CD4-positive, alpha-beta T cell (primary cell): ENCODE measurements around the gene EGFLAM. TPM values are rescaled to one million over a fixed set of nuclear protein-coding genes. Genes with fewer than 3 reads are reported as not detected.

Experiments used
- ATAC-seq: fragments of 200-7000 bp; cut with Tn5 transposase; one replicate; pipeline ENCODE4 v1.10.0; 2022; ENCODE audit warnings: mild to moderate bottlenecking; ENCODE audit not compliant: poor library complexity
- CTCF ChIA-PET: fragments of 350-600 bp; sonication (Branson Sonifier 250); formaldehyde crosslinking; loops from one replicate; lab custom pipeline; 2021; ENCODE audit warnings: antibody characterized with exemption, inconsistent platforms; lab: Charles Lee
- POLR2A ChIA-PET: fragments of 350-600 bp; sonication (Branson Sonifier 250); formaldehyde crosslinking; loops from one replicate; lab custom pipeline; 2021; ENCODE audit warnings: antibody characterized with exemption, inconsistent platforms; lab: Charles Lee
- DNase-seq, 14 experiments: peaks; one replicate each; pipeline ENCODE4 v3.0.0-alpha.2; 2013 to 2020; ENCODE audit warnings: mixed read lengths in 2 of 14
- H3K27ac ChIP-seq, 2 donors: one replicate each; pipeline versions ENCODE4 v1.5.1 to v1.7.0; 2013; ENCODE audit warnings: low read length in 2 of 2, low read depth in 1 of 2, mild to moderate bottlenecking in 1 of 2
- H3K27me3 ChIP-seq, 2 experiments: 1 replicate in 1 of 2; 2 replicates in 1 of 2; pipeline versions ENCODE4 v1.6.1 to v1.7.0; 2013; ENCODE audit warnings: low read length in 2 of 2, control low read depth in 1 of 2, mild to moderate bottlenecking in 1 of 2, moderate library complexity in 1 of 2; ENCODE audit not compliant: insufficient read depth in 2 of 2, control insufficient read depth in 1 of 2
- H3K36me3 ChIP-seq: one replicate; pipeline ENCODE4 v1.6.1; 2013; ENCODE audit warnings: low read length, control low read depth; ENCODE audit not compliant: insufficient read depth
- H3K4me1 ChIP-seq: one replicate; pipeline ENCODE4 v1.6.1; 2013; ENCODE audit warnings: low read length, control low read depth; ENCODE audit not compliant: insufficient read depth
- H3K4me3 ChIP-seq: one replicate; pipeline ENCODE4 v1.5.1; 2013; ENCODE audit warnings: mild to moderate bottlenecking, low read length, moderate library complexity
- H3K9me3 ChIP-seq, 2 experiments: 1 replicate in 1 of 2; 2 replicates in 1 of 2; pipeline versions ENCODE4 v1.6.1 to v1.7.0; 2013; ENCODE audit warnings: low read length in 2 of 2, mild to moderate bottlenecking in 2 of 2, control low read depth in 1 of 2, moderate library complexity in 1 of 2; ENCODE audit not compliant: control insufficient read depth in 1 of 2, insufficient read depth in 1 of 2
- H3K27ac Mint-ChIP-seq: one replicate; pipeline ENCODE4 v1.8.0; 2020; ENCODE audit warnings: mixed read lengths
- H3K27me3 Mint-ChIP-seq: one replicate; pipeline ENCODE4 v1.8.0; 2021; ENCODE audit warnings: mixed read lengths
- H3K36me3 Mint-ChIP-seq: one replicate; pipeline ENCODE4 v1.8.0; 2021; ENCODE audit warnings: low read depth, mixed read lengths
- H3K4me1 Mint-ChIP-seq: one replicate; pipeline ENCODE4 v1.8.0; 2021; ENCODE audit warnings: low read depth, mixed read lengths
- H3K4me3 Mint-ChIP-seq: one replicate; pipeline ENCODE4 v1.8.0; 2020; ENCODE audit warnings: mild to moderate bottlenecking, mixed read lengths
- H3K9me3 Mint-ChIP-seq: one replicate; pipeline ENCODE4 v1.8.0; 2020; ENCODE audit warnings: mixed read lengths
- intact Hi-C, 2 experiments: fragments of 100-400 bp; cut with DNase I in 1 of 2; cut with micrococcal nuclease in 1 of 2; formaldehyde crosslinking; loops; one replicate each; pipeline versions ENCODE4 v1.15.1 to v1.9.0; 2023 to 2025; cut with DNase I, micrococcal nuclease
- total RNA-seq, 174 experiments: library from RNA in 2 of 174; stranded (reverse) in 2 of 174; gene quantifications; one replicate each; pipeline ENCODE4 v1.2.3 and lab custom pipeline; 2021 to 2026
- TF ChIP-seq, protein P1 (sequence below): fragments of 200-600 bp; IDR thresholded peaks from one replicate; pipeline ENCODE4 v1.8.0; 2022; ENCODE audit warnings: antibody characterized with exemption, mild to moderate bottlenecking

The EGFLAM gene
- total RNA-seq, 2 experiments from 2014 or later, result not detected

DNA sequence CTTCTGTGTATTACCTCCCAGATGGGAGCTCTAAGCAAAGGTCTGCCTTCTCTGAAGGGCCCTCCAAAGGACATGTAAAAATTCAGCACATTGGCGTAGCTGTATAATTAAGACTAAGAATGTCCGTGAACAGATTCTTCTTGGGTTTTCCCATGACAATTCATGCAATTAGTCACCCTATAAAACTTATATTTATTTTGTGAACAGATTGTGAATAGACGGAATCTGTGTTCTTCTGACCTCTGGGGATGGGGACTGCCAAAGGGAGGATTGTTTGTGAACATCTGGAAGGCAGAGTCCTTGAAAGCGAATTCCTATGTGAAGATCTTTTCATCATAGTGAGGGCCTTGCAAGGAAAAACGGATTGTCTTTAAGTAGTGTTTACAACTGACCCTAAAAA, 111.3 kb downstream of the EGFLAM start:
- Histone ChIP-seq H3K36me3 (no peaks in the 10 kb centered on the region), H3K27ac (no peak overlapping the region), H3K4me1 (peaks cover 7% of the 10 kb centered on the region), H3K9me3 (no peaks in the 10 kb centered on the region), H3K27me3 (no peaks in the 10 kb centered on the region), H3K4me3 (no peak overlapping the region)
- Mint-ChIP-seq H3K4me3 (no peak overlapping the region), H3K9me3 (no peaks in the 10 kb centered on the region), H3K4me1 (peaks cover 13% of the 10 kb centered on the region), H3K27ac (no peak overlapping the region), H3K27me3 (peaks cover 15% of the 10 kb centered on the region), H3K36me3 (no peaks in the 10 kb centered on the region)
- POLR2A ChIA-PET, result no interaction called here
- TF ChIP-seq, protein P1, sequence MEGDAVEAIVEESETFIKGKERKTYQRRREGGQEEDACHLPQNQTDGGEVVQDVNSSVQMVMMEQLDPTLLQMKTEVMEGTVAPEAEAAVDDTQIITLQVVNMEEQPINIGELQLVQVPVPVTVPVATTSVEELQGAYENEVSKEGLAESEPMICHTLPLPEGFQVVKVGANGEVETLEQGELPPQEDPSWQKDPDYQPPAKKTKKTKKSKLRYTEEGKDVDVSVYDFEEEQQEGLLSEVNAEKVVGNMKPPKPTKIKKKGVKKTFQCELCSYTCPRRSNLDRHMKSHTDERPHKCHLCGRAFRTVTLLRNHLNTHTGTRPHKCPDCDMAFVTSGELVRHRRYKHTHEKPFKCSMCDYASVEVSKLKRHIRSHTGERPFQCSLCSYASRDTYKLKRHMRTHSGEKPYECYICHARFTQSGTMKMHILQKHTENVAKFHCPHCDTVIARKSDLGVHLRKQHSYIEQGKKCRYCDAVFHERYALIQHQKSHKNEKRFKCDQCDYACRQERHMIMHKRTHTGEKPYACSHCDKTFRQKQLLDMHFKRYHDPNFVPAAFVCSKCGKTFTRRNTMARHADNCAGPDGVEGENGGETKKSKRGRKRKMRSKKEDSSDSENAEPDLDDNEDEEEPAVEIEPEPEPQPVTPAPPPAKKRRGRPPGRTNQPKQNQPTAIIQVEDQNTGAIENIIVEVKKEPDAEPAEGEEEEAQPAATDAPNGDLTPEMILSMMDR, result no peak
- intact Hi-C loops, result no loop called here
- CTCF ChIA-PET, result no interaction called here
- DNase-seq (no peak), ATAC-seq (no peak)

DNA sequence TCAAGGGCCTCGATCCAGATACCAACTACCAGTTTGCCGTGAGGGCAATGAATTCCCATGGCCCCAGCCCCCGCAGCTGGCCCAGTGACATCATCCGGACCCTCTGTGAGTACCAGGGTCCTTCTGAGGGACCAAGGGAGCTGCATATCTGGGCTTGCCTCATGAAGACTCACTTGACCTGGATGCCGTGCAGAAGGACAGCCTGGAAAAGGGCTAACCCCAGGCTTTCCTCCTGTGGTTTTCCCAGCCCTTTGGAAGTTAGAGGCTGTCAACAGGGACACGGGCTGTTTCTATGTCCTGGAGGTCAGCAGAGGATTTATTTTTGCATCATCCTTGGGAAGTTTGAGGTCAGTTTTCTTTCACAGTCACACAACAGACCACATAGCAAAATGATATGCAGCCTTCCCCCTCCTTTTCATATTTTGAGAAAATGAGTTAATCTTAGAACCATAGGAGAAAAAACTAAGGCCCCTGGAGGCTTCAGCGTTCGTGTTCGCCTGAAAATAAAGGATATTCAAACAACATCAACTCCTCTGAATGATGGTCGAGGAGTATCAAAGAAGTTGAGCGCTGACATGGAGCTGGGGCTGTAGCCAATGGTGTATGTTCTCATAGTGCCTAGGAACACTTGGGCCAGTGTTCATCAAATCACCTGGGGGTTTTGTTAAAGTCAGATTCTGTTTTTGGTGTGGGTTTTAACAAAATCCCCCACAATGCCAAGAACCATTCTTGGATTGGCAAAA, 112.2 kb downstream of the EGFLAM start:
- Mint-ChIP-seq H3K4me3 (no peak overlapping the region), H3K9me3 (no peaks in the 10 kb centered on the region), H3K27ac (no peak overlapping the region), H3K4me1 (peaks cover 13% of the 10 kb centered on the region), H3K36me3 (no peaks in the 10 kb centered on the region), H3K27me3 (peaks cover 19% of the 10 kb centered on the region)
- no peak for ATAC-seq
- Histone ChIP-seq H3K27ac (no peak overlapping the region), H3K36me3 (no peaks in the 10 kb centered on the region), H3K4me1 (peaks cover 9% of the 10 kb centered on the region), H3K9me3 (no peaks in the 10 kb centered on the region), H3K27me3 (no peaks in the 10 kb centered on the region), H3K4me3 (no peak overlapping the region)
- CTCF ChIA-PET, result no interaction called here
- POLR2A ChIA-PET, result no interaction called here
- intact Hi-C loops, result no loop called here
- TF ChIP-seq, protein P1, result no peak
- no peak for DNase-seq

DNA sequence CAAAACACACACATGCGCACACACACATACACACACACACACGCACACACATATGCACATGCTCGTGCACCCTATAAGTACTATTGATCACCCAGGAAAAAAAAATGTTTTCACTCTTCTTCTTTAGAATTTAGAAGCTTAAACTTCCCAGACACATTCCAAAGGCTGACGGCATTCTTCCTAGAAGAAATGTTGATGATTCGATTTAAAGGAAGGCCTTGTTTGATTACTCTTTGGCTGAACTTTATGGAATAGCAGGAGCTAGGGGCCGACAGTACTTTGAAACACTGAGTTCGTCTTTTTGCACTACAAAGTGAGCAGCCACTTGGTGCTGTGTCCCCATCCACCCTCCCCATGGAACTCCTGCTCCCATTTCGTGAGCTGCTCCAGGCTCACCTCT, 113.2 kb downstream of the EGFLAM start:
- Histone ChIP-seq H3K36me3 (no peaks in the 10 kb centered on the region), H3K9me3 (no peaks in the 10 kb centered on the region), H3K27me3 (no peaks in the 10 kb centered on the region), H3K4me3 (no peak overlapping the region), H3K27ac (no peak overlapping the region), H3K4me1 (peaks cover 9% of the 10 kb centered on the region)
- Mint-ChIP-seq H3K36me3 (no peaks in the 10 kb centered on the region), H3K4me1 (peaks cover 17% of the 10 kb centered on the region), H3K27ac (no peak overlapping the region), H3K9me3 (no peaks in the 10 kb centered on the region), H3K27me3 (peaks cover 28% of the 10 kb centered on the region), H3K4me3 (no peak overlapping the region)
- DNase-seq (no peak), ATAC-seq (no peak)
- intact Hi-C loops, result no loop called here
- CTCF ChIA-PET, result interaction anchor here (0.7 kb wide), 1 partner anchor 11 kb away, joined by 3 read pairs; no protein-coding TSS in a partner anchor
- TF ChIP-seq, protein P1, result no peak
- POLR2A ChIA-PET, result no interaction called here
